IPS-18a (cell line): ENCODE results near the gene HJURP.

ENCODE experiments used
- H3K27ac ChIP-seq: one replicate; pipeline ENCODE4 v1.5.1; 2013; ENCODE audit warnings: low read length
- H3K27me3 ChIP-seq: one replicate; pipeline ENCODE4 v1.6.1; 2013; ENCODE audit warnings: mild to moderate bottlenecking, low read length; ENCODE audit not compliant: control insufficient read depth, insufficient read depth
- H3K36me3 ChIP-seq: one replicate; pipeline ENCODE4 v1.6.1; 2013; ENCODE audit warnings: low read depth, low read length; ENCODE audit not compliant: control insufficient read depth
- H3K4me1 ChIP-seq: one replicate; pipeline ENCODE4 v1.6.1; 2013; ENCODE audit warnings: low read depth, low read length; ENCODE audit not compliant: control insufficient read depth
- H3K4me3 ChIP-seq: one replicate; pipeline ENCODE4 v1.5.1; 2013; ENCODE audit warnings: low read length
- H3K9ac ChIP-seq: one replicate; pipeline ENCODE4 v1.6.1; 2013; ENCODE audit warnings: mild to moderate bottlenecking, low read length, moderate library complexity
- H3K9me3 ChIP-seq: one replicate; pipeline ENCODE4 v1.6.1; 2013; ENCODE audit warnings: low read depth, low read length; ENCODE audit not compliant: control insufficient read depth

The HJURP gene

DNA sequence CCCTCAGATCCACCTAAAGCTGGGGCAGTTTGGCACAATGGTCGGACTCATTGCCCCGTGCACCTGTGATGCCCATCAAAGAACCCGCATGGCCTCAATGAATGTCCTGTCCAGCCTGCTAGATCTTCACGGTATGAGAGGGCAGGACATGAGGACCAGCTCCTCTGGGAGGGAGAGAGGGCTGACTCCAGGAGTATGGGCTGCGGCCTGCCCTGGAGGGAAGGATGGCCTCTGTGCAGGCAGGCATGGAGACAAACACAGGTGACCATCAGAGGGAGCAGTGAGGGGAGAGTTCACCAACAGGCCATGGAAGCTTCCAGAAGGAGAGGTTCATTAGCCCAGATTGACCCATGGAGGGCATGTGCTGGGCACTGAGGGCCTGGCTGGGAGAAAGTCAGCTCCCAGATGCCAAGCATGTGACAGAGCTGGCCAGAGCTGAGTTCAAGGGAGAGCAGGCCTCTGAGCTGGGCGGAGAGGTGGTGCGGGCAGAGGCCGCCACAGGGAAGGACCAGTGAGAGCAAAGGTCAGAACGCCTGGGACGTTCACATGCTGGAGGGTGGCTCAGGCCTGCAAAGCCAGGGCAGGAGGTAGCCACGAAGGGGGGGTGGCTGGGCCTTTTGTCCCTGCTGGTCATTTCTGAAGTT, 36.2 kb downstream of the HJURP start:
- Histone ChIP-seq H3K9me3 (no peaks in the 10 kb centered on the region), H3K36me3 (no peaks in the 10 kb centered on the region), H3K27ac (no peak overlapping the region), H3K4me3 (no peak overlapping the region), H3K9ac (no peak overlapping the region), H3K4me1 (no peaks in the 10 kb centered on the region), H3K27me3 (no peaks in the 10 kb centered on the region)

DNA sequence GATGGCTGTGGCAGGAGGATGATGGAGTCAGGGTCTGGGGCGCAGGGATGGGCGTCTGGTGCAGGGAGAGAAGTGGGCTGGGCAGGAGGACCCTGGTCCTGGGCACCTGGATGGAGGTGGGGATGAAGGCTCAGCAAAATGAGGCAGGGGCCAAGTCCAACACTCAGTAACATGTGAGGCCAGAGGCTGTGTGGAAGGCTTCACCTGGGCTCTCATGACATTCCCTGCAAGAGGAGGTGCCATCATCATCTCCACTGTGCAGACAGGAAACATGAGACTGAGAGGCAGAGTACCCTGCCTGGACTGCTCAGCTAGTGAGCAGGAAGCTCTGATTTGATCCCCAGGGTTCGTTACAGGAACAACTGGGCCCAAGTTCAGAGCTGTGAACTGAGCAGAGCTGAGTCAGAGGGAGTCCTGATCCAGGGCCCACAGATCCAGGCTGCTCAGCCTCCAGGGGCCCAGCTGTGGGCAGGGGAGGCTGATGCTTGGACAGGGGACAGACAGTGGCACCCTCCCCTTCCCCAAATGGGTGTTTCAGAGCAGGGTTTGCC, 36.9 kb downstream of the HJURP start:
- no peaks in the 10 kb centered on the region for H3K36me3 ChIP-seq
- H3K9me3 ChIP-seq, result no peaks in the 10 kb centered on the region
- H3K4me1 ChIP-seq, result no peaks in the 10 kb centered on the region
- no peak overlapping the region for H3K4me3 ChIP-seq
- no peaks in the 10 kb centered on the region for H3K27me3 ChIP-seq
- H3K27ac ChIP-seq, result no peak overlapping the region
- no peak overlapping the region for H3K9ac ChIP-seq

DNA sequence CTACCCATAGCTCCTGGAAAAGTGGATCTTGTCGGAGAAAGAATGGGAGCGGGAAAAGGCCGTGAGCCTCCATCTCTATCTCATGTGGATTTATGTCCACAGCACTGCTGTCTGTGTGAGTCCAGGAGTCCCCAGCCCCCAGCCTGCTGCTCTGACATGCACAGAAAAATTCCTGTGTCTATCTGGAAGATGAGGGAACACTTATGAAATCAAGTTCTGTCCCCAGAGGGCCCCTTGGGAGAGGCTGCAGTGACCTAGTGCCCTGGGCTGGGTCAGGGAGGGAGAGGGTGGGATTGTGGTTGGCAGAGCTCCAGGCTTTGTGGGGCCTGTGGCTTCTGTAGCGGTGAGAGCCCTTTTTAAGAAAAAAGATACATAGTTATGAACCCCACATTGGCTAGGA, 37.6 kb downstream of the HJURP start:
- Histone ChIP-seq H3K9ac (no peak overlapping the region), H3K9me3 (no peaks in the 10 kb centered on the region), H3K36me3 (no peaks in the 10 kb centered on the region), H3K27ac (no peak overlapping the region), H3K4me3 (no peak overlapping the region), H3K27me3 (no peaks in the 10 kb centered on the region), H3K4me1 (no peaks in the 10 kb centered on the region)

DNA sequence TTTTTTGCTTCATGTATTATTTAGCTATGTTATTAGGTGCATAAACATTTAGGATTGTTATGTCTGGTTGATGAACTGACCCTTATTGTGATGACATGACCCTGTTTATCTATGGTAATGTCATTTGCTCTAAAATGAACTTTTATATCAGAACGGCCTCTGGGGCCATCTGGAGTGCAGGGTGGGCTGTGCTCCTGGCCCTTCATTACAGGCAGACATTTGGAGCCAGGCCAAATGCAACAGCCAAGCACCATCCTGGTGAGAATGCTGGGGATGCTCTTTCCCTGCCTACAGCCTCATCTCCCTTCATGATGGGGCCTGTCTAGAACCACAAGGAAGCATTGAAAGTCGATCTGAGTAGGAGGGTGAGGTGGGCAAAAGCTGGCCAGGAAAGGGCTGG, 38.0 kb downstream of the HJURP start:
- H3K36me3 ChIP-seq, result no peaks in the 10 kb centered on the region
- no peak overlapping the region for H3K9ac ChIP-seq
- no peak overlapping the region for H3K27ac ChIP-seq

DNA sequence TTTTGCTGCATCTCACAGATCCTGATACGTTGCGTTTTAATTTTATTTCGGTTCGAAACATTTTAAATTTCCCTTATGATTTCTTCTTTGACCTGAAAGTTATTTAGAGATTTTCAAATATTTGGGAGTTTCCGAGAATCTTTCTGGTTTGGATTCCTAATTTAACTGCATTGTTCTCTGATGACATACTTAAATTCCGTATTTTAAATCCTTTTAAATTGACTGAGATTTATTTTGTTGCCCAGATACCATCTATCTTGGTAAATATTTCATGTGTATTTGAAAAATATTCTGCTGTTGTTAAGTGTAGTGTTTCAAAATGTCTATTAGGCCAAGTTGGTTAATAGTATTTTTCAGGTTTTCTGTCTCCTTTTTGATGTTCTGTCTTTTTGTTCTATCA, 38.5 kb downstream of the HJURP start:
- Histone ChIP-seq H3K9ac (no peak overlapping the region), H3K4me1 (no peaks in the 10 kb centered on the region), H3K4me3 (no peak overlapping the region), H3K27me3 (no peaks in the 10 kb centered on the region), H3K36me3 (no peaks in the 10 kb centered on the region), H3K27ac (no peak overlapping the region), H3K9me3 (no peaks in the 10 kb centered on the region)

More for the DNA sequence above, 38.0 kb downstream of the HJURP start:
- H3K4me1 ChIP-seq, result no peaks in the 10 kb centered on the region
- H3K4me3 ChIP-seq, result no peak overlapping the region
- H3K9me3 ChIP-seq, result no peaks in the 10 kb centered on the region
- H3K27me3 ChIP-seq, result no peaks in the 10 kb centered on the region

DNA sequence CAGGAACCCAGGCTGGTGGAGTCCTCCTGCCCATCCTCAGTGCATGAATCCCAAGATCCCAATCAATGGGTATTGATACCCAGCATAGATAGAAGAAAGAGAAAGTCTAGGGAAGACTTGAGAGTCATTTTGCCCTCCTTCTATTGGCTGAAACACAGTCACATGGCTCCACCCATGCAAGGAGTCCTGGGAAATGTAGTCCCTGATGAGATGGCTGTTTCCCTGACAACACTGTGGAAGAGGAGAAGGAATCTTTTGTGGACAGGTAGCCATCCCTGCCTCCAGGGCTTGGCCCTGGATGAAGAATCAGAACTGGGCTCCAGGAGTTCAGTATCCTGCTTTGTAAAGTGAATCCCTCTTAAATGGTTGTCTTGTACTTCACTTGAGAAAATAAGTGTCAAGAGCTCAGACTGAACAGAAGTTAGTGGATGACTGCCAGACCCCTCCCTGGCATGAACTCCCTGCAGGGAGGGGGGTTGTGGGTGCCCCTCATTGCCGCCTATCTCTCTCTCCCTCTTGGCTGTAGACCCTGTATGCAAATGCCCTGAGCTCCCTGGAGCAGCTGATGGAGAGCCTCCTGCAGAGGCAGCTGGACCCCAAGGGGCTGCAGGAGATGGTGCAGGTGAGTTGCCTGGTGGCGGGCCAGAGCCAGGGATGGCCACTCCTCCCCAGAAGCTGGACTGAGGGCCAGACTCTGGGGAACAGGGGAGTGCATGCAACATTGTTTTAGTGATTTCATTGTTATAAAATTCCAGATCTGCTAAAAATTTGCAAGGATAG, 40.1 kb downstream of the HJURP start:
- no peak overlapping the region for H3K4me3 ChIP-seq
- H3K27me3 ChIP-seq, result no peaks in the 10 kb centered on the region
- no peaks in the 10 kb centered on the region for H3K4me1 ChIP-seq
- no peaks in the 10 kb centered on the region for H3K36me3 ChIP-seq
- H3K9me3 ChIP-seq, result no peaks in the 10 kb centered on the region
- H3K9ac ChIP-seq, result no peak overlapping the region
- no peak overlapping the region for H3K27ac ChIP-seq

DNA sequence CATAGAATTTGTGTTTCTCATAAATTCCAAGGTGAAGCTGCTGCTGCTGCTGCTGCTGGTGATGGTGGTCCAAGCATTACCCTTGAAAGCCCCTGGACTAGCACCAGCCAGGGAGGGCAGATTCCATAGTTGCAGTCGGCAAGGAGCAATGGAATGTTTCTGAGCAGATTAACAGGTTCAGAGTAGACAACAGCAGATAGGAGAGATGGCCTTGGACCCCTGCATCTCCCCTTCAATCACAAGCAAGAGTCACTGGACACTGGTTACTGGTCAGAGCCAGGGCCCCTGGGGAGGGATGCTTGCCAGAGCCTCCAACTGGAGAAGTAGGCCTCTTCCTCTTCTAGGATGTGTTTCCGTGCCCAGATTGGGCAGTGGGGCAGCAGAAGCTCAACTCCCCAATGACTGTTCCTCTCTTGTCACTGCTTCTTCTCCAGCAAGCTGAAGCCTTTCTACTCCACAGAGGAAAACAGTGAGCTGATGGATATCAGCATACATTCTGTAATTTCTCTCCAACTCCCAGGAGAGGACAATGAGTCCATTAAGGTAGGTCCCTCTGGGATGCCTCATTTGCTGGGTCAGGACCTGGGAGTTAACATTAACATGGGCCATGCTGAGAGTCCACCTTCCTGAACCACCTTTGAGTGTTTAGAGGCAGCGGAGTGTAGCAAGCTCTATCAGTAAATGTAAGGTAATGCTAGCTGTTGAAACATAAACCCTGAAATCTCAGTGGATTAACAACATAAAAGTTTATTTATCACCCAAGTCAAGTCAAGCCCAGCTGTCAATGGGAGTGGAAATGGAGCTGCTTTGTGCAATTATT, 40.9 kb downstream of the HJURP start:
- Histone ChIP-seq H3K4me3 (no peak overlapping the region), H3K27ac (no peak overlapping the region), H3K27me3 (no peaks in the 10 kb centered on the region)

DNA sequence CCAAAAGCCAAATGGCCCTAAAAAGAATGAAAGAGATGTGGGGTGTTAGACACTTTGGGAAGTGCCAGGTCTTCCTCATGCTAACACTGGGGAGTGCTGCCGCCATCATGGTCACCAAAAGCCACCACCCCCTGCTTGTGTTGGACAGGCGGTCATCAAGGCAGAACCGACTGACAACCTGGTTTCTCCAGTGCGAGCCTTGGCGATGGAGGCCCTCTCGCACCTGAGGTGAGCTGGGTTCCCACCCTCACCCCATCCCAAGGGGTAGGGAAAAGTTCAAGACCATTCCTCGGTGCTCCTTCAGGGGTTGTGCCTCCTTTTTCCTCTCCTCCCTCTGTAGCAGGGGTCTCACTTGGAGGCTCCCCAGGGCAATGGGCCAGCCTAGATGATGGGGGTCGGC, 42.6 kb downstream of the HJURP start:
- Histone ChIP-seq H3K27me3 (no peaks in the 10 kb centered on the region), H3K4me1 (no peaks in the 10 kb centered on the region), H3K4me3 (no peak overlapping the region)

More for the DNA sequence above, 40.9 kb downstream of the HJURP start:
- H3K4me1 ChIP-seq, result no peaks in the 10 kb centered on the region
- no peaks in the 10 kb centered on the region for H3K9me3 ChIP-seq
- no peaks in the 10 kb centered on the region for H3K36me3 ChIP-seq
- no peak overlapping the region for H3K9ac ChIP-seq

DNA sequence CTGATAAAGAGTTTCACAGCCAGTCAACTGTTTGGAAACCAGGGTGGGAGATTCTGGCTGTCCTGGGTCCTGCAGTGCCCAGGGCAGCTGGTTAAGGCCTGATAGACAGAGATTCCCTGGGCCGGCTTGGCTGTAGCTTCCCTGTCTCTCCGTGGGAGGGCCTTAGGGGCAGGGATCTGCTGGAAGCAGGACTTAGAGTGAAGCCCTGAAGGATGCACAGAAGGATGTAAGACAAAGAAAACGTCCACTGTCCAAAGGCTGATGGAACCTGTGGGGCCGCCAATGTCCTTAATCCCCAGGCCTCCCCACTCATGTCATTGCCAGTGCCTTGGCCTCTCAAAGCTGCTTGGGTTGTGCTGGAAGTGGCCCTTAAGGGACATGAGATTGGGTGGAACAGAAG, 43.2 kb downstream of the HJURP start:
- no peaks in the 10 kb centered on the region for H3K27me3 ChIP-seq
- no peak overlapping the region for H3K9ac ChIP-seq
- H3K27ac ChIP-seq, result no peak overlapping the region
- H3K4me1 ChIP-seq, result no peaks in the 10 kb centered on the region
- no peak overlapping the region for H3K4me3 ChIP-seq
- H3K36me3 ChIP-seq, result no peaks in the 10 kb centered on the region
- H3K9me3 ChIP-seq, result no peaks in the 10 kb centered on the region

More for the DNA sequence above, 42.6 kb downstream of the HJURP start:
- no peak overlapping the region for H3K27ac ChIP-seq
- H3K36me3 ChIP-seq, result no peaks in the 10 kb centered on the region
- no peak overlapping the region for H3K9ac ChIP-seq
- no peaks in the 10 kb centered on the region for H3K9me3 ChIP-seq

DNA sequence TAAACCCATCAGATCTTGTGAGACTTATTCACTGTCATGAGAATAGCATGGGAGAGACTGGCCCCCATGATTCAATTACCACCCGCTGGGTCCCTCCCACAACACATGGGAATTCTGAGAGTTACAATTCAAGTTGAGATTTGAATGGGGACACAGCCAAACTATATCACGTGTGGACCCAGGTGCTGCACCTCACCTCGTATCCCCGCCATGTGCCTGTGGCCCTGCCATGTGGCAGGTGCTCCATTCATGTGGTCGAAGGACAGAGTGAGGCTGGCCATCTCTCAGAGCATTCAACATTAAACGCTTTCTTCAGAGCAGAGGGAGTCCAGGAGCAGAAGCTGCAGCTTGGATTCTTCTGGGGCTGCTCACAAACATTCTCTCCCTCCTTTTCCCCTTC, 44.0 kb downstream of the HJURP start:
- H3K4me3 ChIP-seq, result no peak overlapping the region
- H3K27ac ChIP-seq, result no peak overlapping the region
- no peaks in the 10 kb centered on the region for H3K27me3 ChIP-seq
- no peaks in the 10 kb centered on the region for H3K36me3 ChIP-seq
- H3K9ac ChIP-seq, result no peak overlapping the region
- no peaks in the 10 kb centered on the region for H3K4me1 ChIP-seq
- no peaks in the 10 kb centered on the region for H3K9me3 ChIP-seq
